Prostate gland (tissue), 2 donors: ENCODE data around the gene SLC6A6. TPM values are rescaled to one million over a fixed set of nuclear protein-coding genes. Genes with fewer than 3 reads are reported as not detected.

Experiments
- DNase-seq: peaks from one replicate; pipeline ENCODE4 v3.0.0-alpha.2; 2019; ENCODE audit warnings: low spot score
- H3K27ac ChIP-seq, 2 donors: fragments of 200-600 bp; sonication (generic); 2 replicates each; pipeline ENCODE4 v1.5.1; 2017 to 2019
- H3K27me3 ChIP-seq: fragments of 200-600 bp; sonication (generic); replicated peaks from 2 replicates; pipeline ENCODE4 v1.5.1; 2019; ENCODE audit not compliant: insufficient read depth
- H3K36me3 ChIP-seq, 2 donors: fragments of 200-600 bp; sonication (generic); 1 replicate in 1 of 2; 2 replicates in 1 of 2; pipeline versions ENCODE4 v1.5.1 to v1.8.1; 2017 to 2019
- H3K4me1 ChIP-seq: fragments of 200-600 bp; sonication (generic); replicated peaks from 2 replicates; pipeline ENCODE4 v1.5.1; 2019
- H3K4me3 ChIP-seq, 2 donors: fragments of 200-600 bp; sonication (generic); 2 replicates each; pipeline ENCODE4 v1.5.1; 2017 to 2019
- H3K9me3 ChIP-seq: fragments of 200-600 bp; sonication (generic); 2 replicates; pipeline ENCODE4 v1.5.1; 2017
- CTCF ChIP-seq, 4 experiments: fragments of 200-600 bp in 2 of 4; fragments of 450-650 bp in 2 of 4; sonication (generic) in 2 of 4; IDR thresholded peaks; 1 replicate in 3 of 4; 2 replicates in 1 of 4; pipeline ENCODE4 v1.5.1; 2016 to 2019; ENCODE audit warnings: antibody characterized with exemption in 4 of 4, mild to moderate bottlenecking in 2 of 4, moderate library complexity in 2 of 4
- POLR2A ChIP-seq: fragments of 450-650 bp; IDR thresholded peaks from one replicate; pipeline ENCODE4 v1.6.1; 2016; ENCODE audit warnings: antibody characterized with exemption, mild to moderate bottlenecking
- POLR2AphosphoS5 ChIP-seq: sonication (generic); formaldehyde crosslinking; IDR thresholded peaks from one replicate; pipeline ENCODE4 v1.6.1; 2017; ENCODE audit warnings: antibody characterized with exemption
- WGBS: methylation state at CpG from one replicate; pipeline ENCODE4 v1.1.5; 2018; 5-methylcytosine and 5-hydroxymethylcytosine counted together
- intact Hi-C: fragments of 100-400 bp; cut with DNase I; formaldehyde crosslinking; loops from one replicate; pipeline ENCODE4 v1.14.2; 2022
- total RNA-seq, 2 donors: library from RNA; depleted of rRNA; stranded (reverse); fragments of >200 nt; gene quantifications; one replicate each; pipeline ENCODE4 v1.1.0, GENCODE V29; 2016

SLC6A6 gene
- total RNA-seq, 2 donors from 2014 or later, result 6.9 to 24.5 TPM

GRCh38 chr3:14454639-14455310 lies 52.4 kb downstream of the SLC6A6 start:
- H3K36me3 ChIP-seq, result no peaks in the 10 kb centered on the region

GRCh38 chr3:14455571-14456317 lies 53.3 kb downstream of the SLC6A6 start:
- no peak overlapping the region for H3K27ac ChIP-seq
- no peak for TF ChIP-seq POLR2A
- no peak for TF ChIP-seq POLR2AphosphoS5
- no peak for TF ChIP-seq CTCF (IDR thresholded peaks at IDR 0.05)
- intact Hi-C loops, result loop anchor here (10.0 kb wide), 1 partner anchor 331 kb away; the partner anchor contains the start of genes CHCHD4 and TMEM43
- no peak overlapping the region for H3K4me3 ChIP-seq
- H3K4me1 ChIP-seq, result peaks cover 8% of the 10 kb centered on the region
- no peaks in the 10 kb centered on the region for H3K27me3 ChIP-seq
- peak; percentile 38 for DNase-seq
- no peaks in the 10 kb centered on the region for H3K9me3 ChIP-seq
- 51% methylated on average over 6 of the region's 6 CpGs for WGBS
- no peaks in the 10 kb centered on the region for H3K36me3 ChIP-seq

More at GRCh38 chr3:14454639-14455310, 52.4 kb downstream of the SLC6A6 start:
- Histone ChIP-seq H3K27me3 (no peaks in the 10 kb centered on the region), H3K9me3 (no peaks in the 10 kb centered on the region), H3K27ac (no peak overlapping the region), H3K4me1 (peaks cover 8% of the 10 kb centered on the region), H3K4me3 (no peak overlapping the region)
- DNase-seq, result no peak
- intact Hi-C loops, result loop anchor here (5.0 to 10.0 kb wide), 2 partner anchors 52 to 330 kb away; partner anchors contain the start of genes CHCHD4, SLC6A6 and TMEM43
- 55% methylated on average over 8 of the region's 8 CpGs for WGBS
- no peak for TF ChIP-seq CTCF (IDR thresholded peaks at IDR 0.05)
- TF ChIP-seq POLR2AphosphoS5, result no peak
- TF ChIP-seq POLR2A, result no peak

DNA sequence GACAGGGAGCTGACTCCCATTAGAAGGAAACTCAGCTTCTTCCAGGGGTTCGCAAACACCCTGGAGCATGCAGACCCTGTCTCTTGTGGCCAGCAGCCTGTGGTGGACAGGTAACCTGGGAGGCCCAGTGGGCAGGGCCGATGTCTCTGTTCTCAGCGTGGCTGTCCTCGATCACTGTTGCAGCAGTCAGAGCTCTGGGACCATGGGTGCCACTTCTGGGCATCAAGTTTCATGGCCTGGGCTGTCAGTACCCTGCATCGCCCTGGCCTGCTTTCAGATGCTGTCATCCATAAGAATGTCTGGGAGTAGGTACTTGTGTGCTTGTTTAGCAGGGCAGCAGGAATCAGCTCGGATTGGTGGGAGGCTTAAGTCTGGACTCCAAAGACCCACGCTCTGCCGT lies 54.4 kb downstream of the SLC6A6 start:
- 96% methylated on average over 8 of the region's 8 CpGs for WGBS
- TF ChIP-seq CTCF (IDR thresholded peaks at IDR 0.05), result no peak
- TF ChIP-seq POLR2AphosphoS5, result no peak
- no peak for TF ChIP-seq POLR2A
- Histone ChIP-seq H3K27ac (no peak overlapping the region), H3K4me3 (no peak overlapping the region), H3K36me3 (no peaks in the 10 kb centered on the region), H3K27me3 (no peaks in the 10 kb centered on the region), H3K4me1 (peaks cover 8% of the 10 kb centered on the region), H3K9me3 (no peaks in the 10 kb centered on the region)
- intact Hi-C loops, result loop anchor here (10.0 kb wide), 1 partner anchor 332 kb away; the partner anchor contains the start of genes CHCHD4 and TMEM43
- DNase-seq, result no peak

GRCh38 chr3:14457481-14457880 lies 55.1 kb downstream of the SLC6A6 start:
- Histone ChIP-seq H3K4me3 (no peak overlapping the region), H3K36me3 (no peaks in the 10 kb centered on the region), H3K27ac (no peak overlapping the region), H3K27me3 (no peaks in the 10 kb centered on the region), H3K9me3 (no peaks in the 10 kb centered on the region), H3K4me1 (peaks cover 2% of the 10 kb centered on the region)
- intact Hi-C loops, result loop anchor here (10.0 kb wide), 1 partner anchor 333 kb away; the partner anchor contains the start of genes CHCHD4 and TMEM43
- DNase-seq, result no peak
- WGBS, result 95% methylated on average over 5 of the region's 5 CpGs
- TF ChIP-seq POLR2AphosphoS5, result no peak
- TF ChIP-seq CTCF (IDR thresholded peaks at IDR 0.05), result no peak
- no peak for TF ChIP-seq POLR2A
